ENCODE results near the gene VSIG10L. TPM values are rescaled to one million over a fixed set of nuclear protein-coding genes. Genes with fewer than 3 reads are reported as not detected.

The VSIG10L gene
- total RNA-seq, 1 experiment from 2014 or later: 0.79 TPM

- no peak for DNase-seq (ENCODE audit: low spot score)
Observed at GRCh38 chr19:51365211-51365964, 23.4 kb upstream of the VSIG10L start.

DNA sequence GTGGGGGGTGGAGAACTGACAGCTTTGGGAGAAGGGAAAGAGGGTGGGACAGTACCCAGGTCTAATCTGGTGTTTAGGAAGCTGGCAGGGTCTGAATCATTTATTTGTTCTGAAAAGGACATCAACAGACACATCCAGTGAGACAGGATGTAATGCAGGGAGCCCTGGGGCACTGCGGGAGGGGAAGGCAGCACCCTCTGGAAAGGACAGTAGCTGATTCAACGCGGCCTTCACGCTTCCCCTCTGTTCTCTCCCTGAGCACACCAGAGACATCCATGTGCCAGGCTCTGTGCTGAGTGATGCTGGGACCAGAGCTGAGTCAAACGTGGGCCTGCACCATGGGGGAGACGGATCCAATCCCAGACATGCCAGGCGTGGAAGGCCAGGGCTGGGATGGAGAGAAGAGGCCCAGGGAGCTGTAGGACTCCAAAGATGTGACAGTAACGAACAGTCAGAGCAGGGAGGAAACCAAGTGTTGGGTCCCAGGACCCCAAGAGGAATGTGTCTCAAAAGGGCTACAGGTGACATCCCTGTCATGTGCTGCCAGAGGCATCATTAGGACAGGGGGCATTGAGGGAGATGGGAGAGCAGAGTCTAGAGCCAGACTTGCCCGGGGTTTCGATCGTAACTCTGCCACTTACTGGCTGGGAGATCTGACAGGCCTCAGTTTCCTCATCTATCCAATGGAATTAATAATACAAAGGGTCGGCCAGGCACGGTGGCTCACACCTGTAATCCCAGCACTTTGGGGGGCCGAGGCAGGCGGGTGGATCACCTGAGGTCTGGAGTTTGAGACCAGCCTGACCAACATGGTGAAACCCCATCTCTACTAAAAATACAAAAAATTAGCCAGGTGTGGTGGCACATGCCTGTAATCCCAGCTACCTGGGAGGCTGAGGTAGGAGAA lies 22.5 kb upstream of the VSIG10L start:
- DNase-seq (ENCODE audit: low spot score): no peak

DNA sequence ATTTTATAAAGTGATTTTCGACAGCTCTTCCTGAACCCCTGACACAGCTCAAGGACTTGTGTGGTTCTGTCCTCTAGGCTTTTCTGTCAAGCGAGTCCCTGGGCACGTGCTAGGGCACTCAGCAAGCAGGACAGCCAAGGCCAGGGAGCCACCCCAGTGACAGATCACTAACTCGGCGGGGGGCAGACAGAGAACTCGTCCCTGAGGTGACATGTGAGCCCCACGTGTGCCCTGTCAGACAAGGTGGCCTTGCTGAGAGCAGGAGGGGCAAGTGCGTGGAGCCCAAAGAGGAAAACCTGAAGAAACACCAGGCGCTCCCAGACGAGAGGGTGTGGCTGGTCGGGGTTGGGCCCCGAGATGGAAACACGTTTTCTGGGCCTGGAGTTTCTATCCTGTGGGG lies 19.3 kb upstream of the VSIG10L start:
- no peak for DNase-seq (ENCODE audit: low spot score)

- peak; percentile 62 for DNase-seq (ENCODE audit: low spot score)
Observed at GRCh38 chr19:51359294-51359693, 17.4 kb upstream of the VSIG10L start.

GRCh38 chr19:51357952-51358351 lies 16.0 kb upstream of the VSIG10L start:
- no peak for DNase-seq (ENCODE audit: low spot score)

DNA sequence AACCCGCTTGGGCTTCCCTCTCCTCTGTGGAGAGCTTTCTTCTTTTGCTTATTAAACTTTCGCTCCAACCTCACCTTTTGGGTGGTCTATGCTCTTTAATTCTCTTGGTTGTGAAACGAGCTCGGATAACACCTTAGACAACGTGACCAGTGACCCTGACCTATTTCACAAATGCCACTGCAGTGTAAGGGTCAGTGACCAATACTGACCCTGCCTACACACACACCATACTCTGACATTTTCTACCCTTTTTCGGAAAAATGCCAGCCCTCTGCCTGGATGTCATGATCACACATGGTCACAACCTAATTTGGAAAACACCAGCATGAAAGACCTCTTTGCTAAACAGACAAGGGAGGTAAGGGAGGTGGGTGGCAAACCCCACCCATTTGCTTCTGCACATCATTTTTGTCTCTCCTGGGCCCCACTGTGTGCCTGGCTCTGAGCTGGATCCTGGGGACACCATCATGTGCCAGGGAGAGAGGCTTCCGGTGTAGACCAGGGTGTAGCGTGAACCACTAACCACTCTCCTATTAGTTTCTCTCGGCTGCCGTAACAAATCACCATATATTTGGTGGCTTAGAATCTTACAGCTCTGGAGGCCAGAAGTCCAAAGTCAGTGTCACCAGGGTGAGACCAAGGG lies 14.3 kb upstream of the VSIG10L start:
- no peak for DNase-seq (ENCODE audit: low spot score)

DNA sequence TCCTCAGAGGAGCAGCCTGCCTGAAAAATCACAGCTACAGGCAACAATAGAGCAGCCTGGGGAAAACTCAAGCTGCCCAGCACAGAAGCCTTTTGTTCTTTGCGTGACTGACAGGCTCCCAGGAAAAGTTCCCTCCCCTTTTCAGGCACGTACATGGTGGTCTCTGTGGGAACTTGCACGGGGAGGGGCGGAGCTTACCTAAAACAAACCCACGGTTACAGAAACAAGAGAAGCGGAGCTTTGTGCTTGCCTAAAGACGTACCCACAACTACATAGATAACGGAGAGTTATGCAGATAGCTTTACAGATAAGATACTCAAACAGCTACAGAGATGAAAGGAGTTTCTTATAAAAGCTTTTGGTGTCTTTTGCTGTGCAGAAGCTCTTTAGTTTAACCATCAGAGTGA lies 12.8 kb upstream of the VSIG10L start:
- no peak for DNase-seq (ENCODE audit: low spot score)

GRCh38 chr19:51354103-51354741 lies 12.3 kb upstream of the VSIG10L start:
- DNase-seq (ENCODE audit: low spot score): no peak

DNA sequence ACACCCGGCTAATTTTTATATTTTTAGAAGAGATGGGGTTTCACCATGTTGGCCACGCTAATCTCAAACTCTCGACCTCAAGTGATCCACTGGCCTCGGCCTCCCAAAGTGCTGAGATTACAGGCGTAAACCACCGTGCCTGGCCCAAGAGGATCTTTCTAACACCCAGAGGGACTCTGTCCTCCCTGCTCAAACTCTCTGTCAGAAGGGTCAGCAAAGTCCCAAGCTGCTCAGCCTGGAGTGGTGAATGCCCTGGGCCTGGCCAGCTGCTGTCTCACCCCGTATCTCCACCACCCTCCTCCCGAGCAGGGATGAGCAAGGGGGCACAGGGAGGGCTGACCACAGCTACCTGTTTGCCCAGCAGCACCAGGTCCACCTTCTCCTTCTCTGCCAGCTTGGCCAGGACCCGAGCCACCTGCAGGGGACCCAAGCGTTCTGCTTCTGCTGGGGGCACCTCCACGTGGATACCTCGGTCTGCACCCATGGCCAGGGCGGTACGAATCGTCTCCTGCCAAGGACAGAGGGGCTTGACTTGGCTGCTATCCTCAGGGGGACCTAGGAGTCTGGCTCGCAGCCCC lies 10.9 kb upstream of the VSIG10L start:
- DNase-seq (ENCODE audit: low spot score): no peak

DNA sequence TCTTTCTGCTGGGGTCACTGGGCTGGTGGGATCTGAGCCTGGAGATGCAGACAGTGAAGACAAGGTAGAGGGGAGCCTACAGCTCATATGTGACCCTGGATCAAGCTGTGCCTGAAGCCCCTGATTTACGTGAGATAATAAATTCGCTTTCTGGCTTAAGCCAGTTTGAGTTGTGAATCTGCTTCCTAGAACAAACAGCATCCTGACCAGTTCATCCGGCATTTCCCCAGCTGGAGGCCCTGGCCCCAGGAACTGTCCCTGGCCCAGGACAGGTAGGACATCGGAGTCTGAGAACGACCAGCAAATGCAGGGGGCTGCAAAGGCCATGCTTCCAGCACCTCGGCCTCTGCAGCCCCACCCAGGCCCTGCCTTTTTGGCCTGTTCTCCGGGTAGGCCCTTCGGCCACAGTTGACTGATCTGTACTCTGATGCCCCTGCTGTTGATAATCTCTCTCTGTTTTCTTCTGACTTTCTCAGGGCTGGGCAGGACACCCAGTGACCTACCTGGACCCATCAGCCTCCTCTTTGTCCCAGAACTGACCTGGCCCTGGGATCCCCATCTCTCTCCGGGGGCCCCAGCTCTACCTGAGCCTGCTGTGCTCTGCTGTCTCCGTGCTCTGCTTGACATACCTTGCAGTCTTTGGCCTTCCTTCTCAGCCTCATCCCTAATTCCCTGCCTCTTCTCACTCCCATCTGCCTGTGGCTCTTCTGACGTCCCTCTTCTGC lies 9.5 kb upstream of the VSIG10L start:
- DNase-seq (ENCODE audit: low spot score): no peak

DNA sequence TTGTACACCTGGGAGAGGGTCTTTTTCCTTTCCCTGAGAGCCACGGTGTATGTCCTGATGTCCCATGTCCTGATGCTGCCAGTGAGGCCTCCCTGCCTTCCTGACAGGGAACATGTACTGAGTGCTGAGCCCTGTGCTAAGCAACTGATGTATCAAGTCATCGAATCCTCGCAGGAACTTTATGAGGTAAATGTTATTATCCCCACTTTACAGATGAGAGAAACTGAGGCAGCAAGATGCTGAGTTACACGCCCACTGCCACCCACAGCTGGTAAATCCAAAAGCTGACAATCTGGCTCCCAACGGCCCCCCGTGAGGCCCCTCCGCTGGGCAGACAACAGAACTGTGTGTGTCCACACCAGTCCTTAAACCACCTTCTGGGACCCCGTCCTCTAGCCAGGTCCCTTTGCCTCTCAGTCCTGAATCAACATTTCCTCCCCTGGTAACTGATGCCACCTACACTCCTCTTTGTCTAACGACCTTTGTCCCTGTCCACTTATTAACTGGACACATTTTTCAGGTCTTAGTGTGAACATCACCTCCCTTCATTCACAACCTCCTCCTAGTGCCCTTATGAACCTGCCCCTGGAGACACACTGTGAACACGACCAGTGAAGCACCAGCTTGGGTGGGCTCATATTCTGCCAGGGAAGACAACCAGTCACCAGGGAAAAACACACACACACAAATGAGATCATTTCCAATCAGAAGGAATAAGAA lies 5.4 kb upstream of the VSIG10L start:
- no peak for DNase-seq (ENCODE audit: low spot score)

DNA sequence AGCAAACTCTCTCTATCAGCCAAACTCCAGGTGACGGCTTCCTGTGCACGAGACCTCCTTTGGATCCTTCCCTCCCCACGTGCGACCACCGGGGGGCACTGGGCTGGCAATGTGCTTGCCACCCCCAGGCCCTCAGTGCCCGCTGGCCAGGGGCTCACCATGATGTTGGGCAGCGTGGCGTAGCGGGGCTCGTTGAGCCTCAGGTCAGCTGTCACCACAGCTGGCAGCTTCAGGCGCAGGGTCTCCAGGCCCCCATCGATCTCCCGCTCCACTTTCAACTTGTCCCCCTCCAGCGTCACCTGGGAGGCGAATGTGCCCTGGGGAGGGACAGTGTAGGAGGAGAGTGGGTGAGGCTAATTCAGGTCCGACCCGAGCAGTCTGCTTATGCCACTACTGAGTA lies 4.8 kb upstream of the VSIG10L start:
- DNase-seq (ENCODE audit: low spot score): no peak

- DNase-seq (ENCODE audit: low spot score): no peak
Observed at GRCh38 chr19:51345076-51345620, 3.2 kb upstream of the VSIG10L start.

DNA sequence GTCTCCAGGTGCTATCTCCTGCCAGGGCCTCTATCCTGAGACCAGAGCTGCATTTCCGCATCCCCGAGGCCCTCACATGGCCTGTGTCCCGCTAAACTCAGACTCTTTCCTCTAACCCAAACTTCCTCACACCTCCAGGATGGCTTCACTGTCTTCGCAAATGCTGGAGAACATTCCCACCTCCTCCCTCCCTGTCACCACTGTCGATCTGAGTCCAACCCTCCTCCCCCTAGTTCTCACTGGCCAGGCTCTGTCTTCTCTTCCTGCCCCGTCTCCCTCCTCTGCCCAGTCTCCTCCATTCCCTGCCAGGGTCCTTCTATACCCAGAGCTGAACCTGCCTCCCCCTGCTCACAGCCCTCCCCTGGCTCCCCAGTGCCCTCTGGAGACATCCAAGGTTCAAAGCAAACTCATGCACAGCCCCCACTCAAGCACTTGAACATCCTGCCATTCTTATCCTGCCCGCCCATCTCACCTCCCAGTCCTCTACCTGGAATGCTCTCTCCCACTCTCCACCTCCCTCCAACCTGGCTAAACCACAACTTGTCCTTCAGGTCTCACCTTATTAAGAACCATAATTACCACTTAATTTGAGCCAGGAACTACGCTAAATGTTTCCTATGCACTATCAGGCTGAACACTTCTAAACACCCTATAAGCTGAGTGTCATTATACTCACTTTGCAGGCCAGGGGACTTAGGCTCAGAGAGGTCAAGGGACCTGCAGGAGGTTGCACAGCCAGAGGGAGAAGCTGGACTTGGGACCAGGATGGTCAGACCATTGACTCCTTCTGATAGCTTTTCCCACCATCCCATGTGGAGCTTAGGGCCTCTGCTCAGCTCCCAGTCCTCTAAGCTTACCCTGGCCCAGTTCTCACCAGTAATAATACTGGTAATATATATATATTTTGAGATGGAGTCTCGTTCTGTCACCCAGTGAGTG lies 961 bp upstream of the VSIG10L start:
- DNase-seq (ENCODE audit: low spot score): no peak

DNA sequence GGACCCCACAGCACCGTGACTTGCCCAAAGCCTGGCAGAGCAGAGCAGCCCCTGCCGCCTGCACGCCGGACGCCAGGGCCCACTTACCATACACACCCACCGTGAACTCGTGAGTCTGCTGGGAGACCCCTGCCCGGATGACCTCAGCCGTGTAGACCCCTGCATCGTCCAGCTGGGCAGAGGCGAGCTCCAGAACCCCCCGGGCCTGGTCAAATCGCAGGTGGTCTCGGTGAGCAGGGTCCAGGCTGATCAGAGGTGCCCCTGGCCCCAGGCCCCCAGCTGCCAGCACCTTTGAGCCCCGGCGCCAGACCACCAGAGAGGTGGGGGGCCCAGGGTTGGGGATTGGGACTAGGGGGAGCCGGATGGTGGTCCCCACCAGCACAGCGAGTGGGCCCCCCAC lies 873 bp downstream of the VSIG10L start:
- DNase-seq (ENCODE audit: low spot score): no peak

GRCh38 chr19:51339687-51340656 lies 2.0 kb downstream of the VSIG10L start:
- DNase-seq (ENCODE audit: low spot score): peak; percentile 85

- no peak for DNase-seq (ENCODE audit: low spot score)
Observed at GRCh38 chr19:51339313-51339686, 2.6 kb downstream of the VSIG10L start.

Measured in A172 (cell line).